ENCODE measurements around the gene FYCO1. TPM values are rescaled to one million over a fixed set of nuclear protein-coding genes. Genes with fewer than 3 reads are reported as not detected.
A peak's percentile ranks its signal among the peaks of the same experiment; 100 is the strongest.

FYCO1 gene
- total and polyA plus RNA-seq, 10 of the 15 experiments (the other 5 are each of a cell fraction or from before 2014, with no cell fraction given): 1.5 to 8.4 (median 6.5) TPM

DNA sequence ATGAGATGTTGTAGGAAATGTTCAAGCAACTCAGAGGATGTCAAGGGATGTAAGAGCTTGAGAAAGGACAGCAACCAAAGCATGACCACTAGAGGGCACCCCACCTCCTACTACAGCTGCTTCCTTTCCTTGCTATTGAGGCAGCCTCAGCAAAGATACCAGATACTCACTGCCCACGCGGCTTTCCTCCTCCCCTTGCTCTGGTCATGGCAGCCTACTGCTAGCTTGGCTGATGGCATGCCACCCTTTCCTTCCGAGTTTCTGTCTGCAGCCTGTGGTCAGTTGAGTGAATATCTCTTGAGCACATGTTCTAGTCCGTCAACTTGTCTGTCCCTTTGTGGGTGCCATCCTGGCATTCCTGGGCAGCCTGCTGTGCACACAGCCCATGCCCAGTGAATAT is 56.8 kb downstream of the FYCO1 start (continued):
- TF ChIP-seq, protein P1, sequence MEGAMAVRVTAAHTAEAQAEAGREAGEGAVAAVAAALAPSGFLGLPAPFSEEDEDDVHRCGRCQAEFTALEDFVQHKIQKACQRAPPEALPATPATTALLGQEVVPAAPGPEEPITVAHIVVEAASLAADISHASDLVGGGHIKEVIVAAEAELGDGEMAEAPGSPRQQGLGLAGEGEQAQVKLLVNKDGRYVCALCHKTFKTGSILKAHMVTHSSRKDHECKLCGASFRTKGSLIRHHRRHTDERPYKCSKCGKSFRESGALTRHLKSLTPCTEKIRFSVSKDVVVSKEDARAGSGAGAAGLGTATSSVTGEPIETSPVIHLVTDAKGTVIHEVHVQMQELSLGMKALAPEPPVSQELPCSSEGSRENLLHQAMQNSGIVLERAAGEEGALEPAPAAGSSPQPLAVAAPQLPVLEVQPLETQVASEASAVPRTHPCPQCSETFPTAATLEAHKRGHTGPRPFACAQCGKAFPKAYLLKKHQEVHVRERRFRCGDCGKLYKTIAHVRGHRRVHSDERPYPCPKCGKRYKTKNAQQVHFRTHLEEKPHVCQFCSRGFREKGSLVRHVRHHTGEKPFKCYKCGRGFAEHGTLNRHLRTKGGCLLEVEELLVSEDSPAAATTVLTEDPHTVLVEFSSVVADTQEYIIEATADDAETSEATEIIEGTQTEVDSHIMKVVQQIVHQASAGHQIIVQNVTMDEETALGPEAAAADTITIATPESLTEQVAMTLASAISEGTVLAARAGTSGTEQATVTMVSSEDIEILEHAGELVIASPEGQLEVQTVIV (IDR thresholded peaks at IDR 0.05; ENCODE audit: borderline replicate concordance, partially characterized antibody): no peak
- TF ChIP-seq MYC (IDR thresholded peaks at IDR 0.05; ENCODE audit: insufficient read depth, insufficient read length, insufficient replicate concordance, low read length, severe bottlenecking): no peak
- TF ChIP-seq, protein P2, sequence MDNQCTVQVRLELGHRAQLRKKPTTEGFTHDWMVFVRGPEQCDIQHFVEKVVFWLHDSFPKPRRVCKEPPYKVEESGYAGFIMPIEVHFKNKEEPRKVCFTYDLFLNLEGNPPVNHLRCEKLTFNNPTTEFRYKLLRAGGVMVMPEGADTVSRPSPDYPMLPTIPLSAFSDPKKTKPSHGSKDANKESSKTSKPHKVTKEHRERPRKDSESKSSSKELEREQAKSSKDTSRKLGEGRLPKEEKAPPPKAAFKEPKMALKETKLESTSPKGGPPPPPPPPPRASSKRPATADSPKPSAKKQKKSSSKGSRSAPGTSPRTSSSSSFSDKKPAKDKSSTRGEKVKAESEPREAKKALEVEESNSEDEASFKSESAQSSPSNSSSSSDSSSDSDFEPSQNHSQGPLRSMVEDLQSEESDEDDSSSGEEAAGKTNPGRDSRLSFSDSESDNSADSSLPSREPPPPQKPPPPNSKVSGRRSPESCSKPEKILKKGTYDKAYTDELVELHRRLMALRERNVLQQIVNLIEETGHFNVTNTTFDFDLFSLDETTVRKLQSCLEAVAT (IDR thresholded peaks at IDR 0.05): peak; percentile 39; the same call in 1 of the 2 replicates
- no peak for TF ChIP-seq BRCA1 (IDR thresholded peaks at IDR 0.05; ENCODE audit: low read depth, low read length)
- TF ChIP-seq, protein P3, sequence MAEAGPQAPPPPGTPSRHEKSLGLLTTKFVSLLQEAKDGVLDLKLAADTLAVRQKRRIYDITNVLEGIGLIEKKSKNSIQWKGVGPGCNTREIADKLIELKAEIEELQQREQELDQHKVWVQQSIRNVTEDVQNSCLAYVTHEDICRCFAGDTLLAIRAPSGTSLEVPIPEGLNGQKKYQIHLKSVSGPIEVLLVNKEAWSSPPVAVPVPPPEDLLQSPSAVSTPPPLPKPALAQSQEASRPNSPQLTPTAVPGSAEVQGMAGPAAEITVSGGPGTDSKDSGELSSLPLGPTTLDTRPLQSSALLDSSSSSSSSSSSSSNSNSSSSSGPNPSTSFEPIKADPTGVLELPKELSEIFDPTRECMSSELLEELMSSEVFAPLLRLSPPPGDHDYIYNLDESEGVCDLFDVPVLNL (IDR thresholded peaks at IDR 0.05; ENCODE audit: low read depth, low read length): no peak
- TF ChIP-seq CEBPB (IDR thresholded peaks at IDR 0.05; ENCODE audit: borderline replicate concordance in 1 of 2, low read depth in 2 of 2, low read length in 2 of 2): no peak
- peak in 1 of 2 experiments; percentile 27; a peak in 1 of 3 replicates for TF ChIP-seq EGR1 (IDR thresholded peaks at IDR 0.05; ENCODE audit: borderline replicate concordance in 1 of 2, low read depth in 2 of 2, low read length in 2 of 2)
- TF ChIP-seq, protein P4, sequence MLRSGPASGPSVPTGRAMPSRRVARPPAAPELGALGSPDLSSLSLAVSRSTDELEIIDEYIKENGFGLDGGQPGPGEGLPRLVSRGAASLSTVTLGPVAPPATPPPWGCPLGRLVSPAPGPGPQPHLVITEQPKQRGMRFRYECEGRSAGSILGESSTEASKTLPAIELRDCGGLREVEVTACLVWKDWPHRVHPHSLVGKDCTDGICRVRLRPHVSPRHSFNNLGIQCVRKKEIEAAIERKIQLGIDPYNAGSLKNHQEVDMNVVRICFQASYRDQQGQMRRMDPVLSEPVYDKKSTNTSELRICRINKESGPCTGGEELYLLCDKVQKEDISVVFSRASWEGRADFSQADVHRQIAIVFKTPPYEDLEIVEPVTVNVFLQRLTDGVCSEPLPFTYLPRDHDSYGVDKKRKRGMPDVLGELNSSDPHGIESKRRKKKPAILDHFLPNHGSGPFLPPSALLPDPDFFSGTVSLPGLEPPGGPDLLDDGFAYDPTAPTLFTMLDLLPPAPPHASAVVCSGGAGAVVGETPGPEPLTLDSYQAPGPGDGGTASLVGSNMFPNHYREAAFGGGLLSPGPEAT (IDR thresholded peaks at IDR 0.05; ENCODE audit: low read depth): 0 out of 2 replicates have a peak, but pooled peaks have one; percentile 42
- 0 out of 2 replicates have a peak, but pooled peaks have one; percentile 6 for TF ChIP-seq RUNX3 (IDR thresholded peaks at IDR 0.05; ENCODE audit: low read length)
- TF ChIP-seq ZZZ3 (IDR thresholded peaks at IDR 0.05; ENCODE audit: control insufficient read depth, insufficient read length, low read depth): no peak
- TF ChIP-seq SMC3 (IDR thresholded peaks at IDR 0.05; ENCODE audit: borderline replicate concordance, low read length): peak; percentile 99
- 0 out of 2 replicates have a peak, but pooled peaks have one; percentile 41 for TF ChIP-seq NBN (IDR thresholded peaks at IDR 0.05)
- TF ChIP-seq CBX3 (IDR thresholded peaks at IDR 0.05; ENCODE audit: borderline replicate concordance, low read depth): no peak
- TF ChIP-seq, protein P5, sequence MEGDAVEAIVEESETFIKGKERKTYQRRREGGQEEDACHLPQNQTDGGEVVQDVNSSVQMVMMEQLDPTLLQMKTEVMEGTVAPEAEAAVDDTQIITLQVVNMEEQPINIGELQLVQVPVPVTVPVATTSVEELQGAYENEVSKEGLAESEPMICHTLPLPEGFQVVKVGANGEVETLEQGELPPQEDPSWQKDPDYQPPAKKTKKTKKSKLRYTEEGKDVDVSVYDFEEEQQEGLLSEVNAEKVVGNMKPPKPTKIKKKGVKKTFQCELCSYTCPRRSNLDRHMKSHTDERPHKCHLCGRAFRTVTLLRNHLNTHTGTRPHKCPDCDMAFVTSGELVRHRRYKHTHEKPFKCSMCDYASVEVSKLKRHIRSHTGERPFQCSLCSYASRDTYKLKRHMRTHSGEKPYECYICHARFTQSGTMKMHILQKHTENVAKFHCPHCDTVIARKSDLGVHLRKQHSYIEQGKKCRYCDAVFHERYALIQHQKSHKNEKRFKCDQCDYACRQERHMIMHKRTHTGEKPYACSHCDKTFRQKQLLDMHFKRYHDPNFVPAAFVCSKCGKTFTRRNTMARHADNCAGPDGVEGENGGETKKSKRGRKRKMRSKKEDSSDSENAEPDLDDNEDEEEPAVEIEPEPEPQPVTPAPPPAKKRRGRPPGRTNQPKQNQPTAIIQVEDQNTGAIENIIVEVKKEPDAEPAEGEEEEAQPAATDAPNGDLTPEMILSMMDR (IDR thresholded peaks at IDR 0.05 in 2 of 3, conservative IDR thresholded peaks at IDR 0.05 in 1 of 3; ENCODE audit: control insufficient read depth in 2 of 3, extremely low read depth in 1 of 3, insufficient read depth in 1 of 3, low read depth in 3 of 3, low read length in 3 of 3): peak; percentile 88 to 94 (median 91); a peak in 5 of 6 replicates
- TF ChIP-seq SREBF2 (IDR thresholded peaks at IDR 0.05; ENCODE audit: low read length): no peak
- TF ChIP-seq BCL11A (IDR thresholded peaks at IDR 0.05; ENCODE audit: low read depth, low read length): no peak
- TF ChIP-seq KLF5 (IDR thresholded peaks at IDR 0.05; ENCODE audit: partially characterized antibody): no peak
- TF ChIP-seq, protein P6, sequence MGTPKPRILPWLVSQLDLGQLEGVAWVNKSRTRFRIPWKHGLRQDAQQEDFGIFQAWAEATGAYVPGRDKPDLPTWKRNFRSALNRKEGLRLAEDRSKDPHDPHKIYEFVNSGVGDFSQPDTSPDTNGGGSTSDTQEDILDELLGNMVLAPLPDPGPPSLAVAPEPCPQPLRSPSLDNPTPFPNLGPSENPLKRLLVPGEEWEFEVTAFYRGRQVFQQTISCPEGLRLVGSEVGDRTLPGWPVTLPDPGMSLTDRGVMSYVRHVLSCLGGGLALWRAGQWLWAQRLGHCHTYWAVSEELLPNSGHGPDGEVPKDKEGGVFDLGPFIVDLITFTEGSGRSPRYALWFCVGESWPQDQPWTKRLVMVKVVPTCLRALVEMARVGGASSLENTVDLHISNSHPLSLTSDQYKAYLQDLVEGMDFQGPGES (IDR thresholded peaks at IDR 0.05): no peak
- peak; percentile 73; the same call in 1 of the 2 replicates for TF ChIP-seq YY1 (IDR thresholded peaks at IDR 0.05; ENCODE audit: low read depth, low read length)
- peak; percentile 94 for TF ChIP-seq RAD21 (IDR thresholded peaks at IDR 0.05; ENCODE audit: insufficient read depth, low read depth, low read length)

Data from GM12878 (cell line).